Fibroblast of lung (primary cell): ENCODE results near the gene OXLD1. TPM values are rescaled to one million over a fixed set of nuclear protein-coding genes. Genes with fewer than 3 reads are reported as not detected.

Experiments used
- DNase-seq, 2 donors: peaks; one replicate each; pipeline versions ENCODE4 v3.0.0 to v3.0.0-alpha.2; 2010; ENCODE audit warnings: low read depth in 2 of 2
- H2AFZ ChIP-seq: 2 replicates; pipeline ENCODE4 v1.5.1; 2012; ENCODE audit warnings: low read length, control low read depth, inconsistent platforms
- H3K27ac ChIP-seq: 2 replicates; pipeline ENCODE4 v1.5.1; 2011; ENCODE audit warnings: low read length, control low read depth; ENCODE audit not compliant: insufficient read depth
- H3K27me3 ChIP-seq: 2 replicates; pipeline ENCODE4 v1.5.1; 2011; ENCODE audit warnings: mild to moderate bottlenecking, low read length; ENCODE audit not compliant: control insufficient read depth, insufficient read depth
- H3K36me3 ChIP-seq: 2 replicates; pipeline ENCODE4 v1.5.1; 2011; ENCODE audit warnings: low read length; ENCODE audit not compliant: control insufficient read depth, insufficient read depth
- H3K4me1 ChIP-seq: 2 replicates; pipeline ENCODE4 v1.5.1; 2011; ENCODE audit warnings: low read length; ENCODE audit not compliant: control insufficient read depth, insufficient read depth; ENCODE audit errors: extremely low read depth
- H3K4me2 ChIP-seq: 2 replicates; pipeline ENCODE4 v1.5.1; 2011; ENCODE audit warnings: low read length, control low read depth; ENCODE audit not compliant: insufficient read depth; ENCODE audit errors: extremely low read depth
- H3K4me3 ChIP-seq, 4 experiments: fragments of 200-600 bp in 1 of 4; sonication (generic) in 1 of 4; replicated peaks in 1 of 4; 2 replicates each; pipeline ENCODE4 v1.5.1; 2011 to 2016; ENCODE audit warnings: low read length in 4 of 4, low read depth in 3 of 4, mild to moderate bottlenecking in 3 of 4, control low read depth in 2 of 4, inconsistent platforms in 1 of 4, mixed read lengths in 1 of 4; ENCODE audit not compliant: insufficient read depth in 1 of 4; ENCODE audit errors: control extremely low read depth in 1 of 4
- H3K79me2 ChIP-seq: 2 replicates; pipeline ENCODE4 v1.5.1; 2012; ENCODE audit warnings: mild to moderate bottlenecking, low read length, inconsistent platforms; ENCODE audit not compliant: control insufficient read depth, insufficient read depth
- H3K9ac ChIP-seq: 2 replicates; pipeline ENCODE4 v1.5.1; 2011; ENCODE audit warnings: mild to moderate bottlenecking, low read length, control low read depth; ENCODE audit not compliant: insufficient read depth
- H3K9me3 ChIP-seq: 2 replicates; pipeline ENCODE4 v1.5.1; 2012; ENCODE audit warnings: low read depth, low read length; ENCODE audit not compliant: control insufficient read depth, insufficient read depth
- H4K20me1 ChIP-seq: 2 replicates; pipeline ENCODE4 v1.5.1; 2011; ENCODE audit warnings: low read length; ENCODE audit not compliant: control insufficient read depth, insufficient read depth; ENCODE audit errors: extremely low read depth
- EZH2 ChIP-seq: IDR thresholded peaks from 2 replicates; pipeline ENCODE4 v1.5.1; 2012; ENCODE audit warnings: low read length, control low read depth, mild to moderate bottlenecking; ENCODE audit errors: missing control alignments
- polyA plus RNA-seq, 2 donors: library from polyadenylated mRNA; depleted of rRNA in 1 of 2; stranded (reverse) in 1 of 2; unstranded in 1 of 2; fragments of >200 nt; gene quantifications; 2 replicates each; pipeline ENCODE4 v1.2.1, GENCODE V29; 2011 to 2012; ENCODE audit warnings: missing spikeins in 1 of 2
- total RNA-seq: library from RNA; depleted of rRNA; stranded (reverse); fragments of >200 nt; gene quantifications from 2 replicates; pipeline ENCODE4 v1.2.1, GENCODE V29; 2014
- TF ChIP-seq, protein P1 (sequence below), 2 donors: IDR thresholded peaks in 1 of 2; conservative IDR thresholded peaks in 1 of 2; 1 replicate in 1 of 2; 2 replicates in 1 of 2; pipeline ENCODE4 v1.5.1; 2011 to 2012; ENCODE audit warnings: low read length in 2 of 2, control low read depth in 1 of 2, inconsistent platforms in 1 of 2, low read depth in 1 of 2, mild to moderate bottlenecking in 1 of 2

OXLD1 gene
- total and polyA plus RNA-seq, 2 donors (not counting 1 experiment from before 2014, with no cell fraction given), result 11.6 to 45.6 TPM

DNA sequence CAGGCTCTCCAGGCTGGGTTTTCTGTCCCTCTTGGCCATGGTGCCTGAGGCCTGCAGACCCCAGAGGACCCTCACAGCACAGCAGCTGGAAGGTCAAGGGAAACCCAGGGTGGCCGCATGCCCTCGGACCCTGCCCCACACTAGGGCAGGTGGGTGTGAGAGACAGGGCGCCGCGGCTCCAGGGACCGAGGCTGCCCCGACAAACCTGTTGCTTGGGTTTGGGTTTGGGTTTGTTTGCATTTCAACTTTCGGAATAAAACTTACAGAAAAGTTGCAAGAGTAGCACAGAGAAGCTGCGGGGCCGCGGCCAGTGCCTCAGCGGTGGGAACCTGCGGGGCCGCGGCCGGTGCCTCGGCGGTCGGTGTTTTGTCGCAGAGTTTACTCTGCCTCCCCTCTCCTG lies 25.2 kb upstream of the OXLD1 start:
- H3K4me1 ChIP-seq, result no peaks in the 10 kb centered on the region
- H3K4me2 ChIP-seq, result no peak overlapping the region
- no peak overlapping the region for H3K27ac ChIP-seq
- no peak overlapping the region for H2AFZ ChIP-seq
- peaks cover 66% of the 10 kb centered on the region for H3K36me3 ChIP-seq
- no peaks in the 10 kb centered on the region for H3K9me3 ChIP-seq
- no peak for TF ChIP-seq EZH2
- TF ChIP-seq, protein P1, sequence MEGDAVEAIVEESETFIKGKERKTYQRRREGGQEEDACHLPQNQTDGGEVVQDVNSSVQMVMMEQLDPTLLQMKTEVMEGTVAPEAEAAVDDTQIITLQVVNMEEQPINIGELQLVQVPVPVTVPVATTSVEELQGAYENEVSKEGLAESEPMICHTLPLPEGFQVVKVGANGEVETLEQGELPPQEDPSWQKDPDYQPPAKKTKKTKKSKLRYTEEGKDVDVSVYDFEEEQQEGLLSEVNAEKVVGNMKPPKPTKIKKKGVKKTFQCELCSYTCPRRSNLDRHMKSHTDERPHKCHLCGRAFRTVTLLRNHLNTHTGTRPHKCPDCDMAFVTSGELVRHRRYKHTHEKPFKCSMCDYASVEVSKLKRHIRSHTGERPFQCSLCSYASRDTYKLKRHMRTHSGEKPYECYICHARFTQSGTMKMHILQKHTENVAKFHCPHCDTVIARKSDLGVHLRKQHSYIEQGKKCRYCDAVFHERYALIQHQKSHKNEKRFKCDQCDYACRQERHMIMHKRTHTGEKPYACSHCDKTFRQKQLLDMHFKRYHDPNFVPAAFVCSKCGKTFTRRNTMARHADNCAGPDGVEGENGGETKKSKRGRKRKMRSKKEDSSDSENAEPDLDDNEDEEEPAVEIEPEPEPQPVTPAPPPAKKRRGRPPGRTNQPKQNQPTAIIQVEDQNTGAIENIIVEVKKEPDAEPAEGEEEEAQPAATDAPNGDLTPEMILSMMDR (conservative IDR thresholded peaks at IDR 0.05 in 1 of 2, IDR thresholded peaks at IDR 0.05 in 1 of 2; ENCODE audit: low read depth in 1 of 2, low read length in 2 of 2), result no peak
- no peak for DNase-seq
- peaks cover 40% of the 10 kb centered on the region for H3K79me2 ChIP-seq
- no peak overlapping the region for H3K9ac ChIP-seq
- H4K20me1 ChIP-seq, result no peaks in the 10 kb centered on the region
- H3K27me3 ChIP-seq, result no peaks in the 10 kb centered on the region
- H3K4me3 ChIP-seq, result no peak overlapping the region

- Histone ChIP-seq H3K27me3 (no peaks in the 10 kb centered on the region), H3K4me3 (no peak overlapping the region), H4K20me1 (no peaks in the 10 kb centered on the region), H3K27ac (no peak overlapping the region), H2AFZ (no peak overlapping the region), H3K4me1 (no peaks in the 10 kb centered on the region), H3K36me3 (peaks cover 70% of the 10 kb centered on the region), H3K79me2 (peaks cover 44% of the 10 kb centered on the region), H3K9me3 (no peaks in the 10 kb centered on the region), H3K4me2 (no peak overlapping the region), H3K9ac (no peak overlapping the region)
- DNase-seq, result no peak
- TF ChIP-seq, protein P1 (conservative IDR thresholded peaks at IDR 0.05 in 1 of 2, IDR thresholded peaks at IDR 0.05 in 1 of 2; ENCODE audit: low read depth in 1 of 2, low read length in 2 of 2), result no peak
- no peak for TF ChIP-seq EZH2
These were observed 24.8 kb upstream of the OXLD1 start for GRCh38 chr17:81691196-81691595.

DNA sequence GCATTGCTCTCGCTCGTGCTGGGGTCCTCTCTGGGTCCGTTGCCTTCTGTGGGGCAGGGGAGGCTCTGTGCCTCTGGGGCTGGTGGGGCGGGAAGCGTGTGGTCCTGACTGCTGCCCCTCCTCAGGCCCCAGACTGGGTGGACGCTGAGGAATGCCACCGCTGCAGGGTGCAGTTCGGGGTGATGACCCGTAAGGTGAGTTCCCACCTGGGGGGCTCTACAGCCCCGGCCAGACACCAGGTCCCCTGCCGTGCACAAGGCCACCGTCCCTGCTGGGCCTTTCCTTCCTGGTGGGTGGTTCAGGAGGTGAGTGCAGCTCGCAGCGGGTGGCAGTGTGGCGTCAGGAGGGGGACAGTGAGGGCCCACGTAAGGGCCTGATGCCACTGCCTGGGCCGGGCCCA lies 24.1 kb upstream of the OXLD1 start:
- no peak overlapping the region for H3K9ac ChIP-seq
- peaks cover 68% of the 10 kb centered on the region for H3K36me3 ChIP-seq
- no peak overlapping the region for H3K27ac ChIP-seq
- no peaks in the 10 kb centered on the region for H4K20me1 ChIP-seq
- no peak for DNase-seq
- H3K4me1 ChIP-seq, result no peaks in the 10 kb centered on the region
- TF ChIP-seq, protein P1 (conservative IDR thresholded peaks at IDR 0.05 in 1 of 2, IDR thresholded peaks at IDR 0.05 in 1 of 2; ENCODE audit: low read depth in 1 of 2, low read length in 2 of 2), result no peak
- TF ChIP-seq EZH2, result no peak
- no peak overlapping the region for H3K4me2 ChIP-seq
- H3K9me3 ChIP-seq, result no peaks in the 10 kb centered on the region
- peaks cover 51% of the 10 kb centered on the region for H3K79me2 ChIP-seq
- no peaks in the 10 kb centered on the region for H3K27me3 ChIP-seq
- no peak overlapping the region for H3K4me3 ChIP-seq
- H2AFZ ChIP-seq, result no peak overlapping the region
